Chondrocyte (in vitro differentiated cells): ENCODE measurements around the gene SMG6. TPM values are rescaled to one million over a fixed set of nuclear protein-coding genes. Genes with fewer than 3 reads are reported as not detected.

ENCODE experiments used
- DNase-seq: peaks from one replicate; pipeline ENCODE4 v3.0.0; 2021; ENCODE audit warnings: mixed read lengths, low spot score
- H3K27ac Mint-ChIP-seq: one replicate; pipeline ENCODE4 v1.8.0; 2021; ENCODE audit warnings: mild to moderate bottlenecking, moderate library complexity, mixed read lengths; ENCODE audit not compliant: unreplicated experiment
- H3K27me3 Mint-ChIP-seq: 2 replicates; pipeline ENCODE4 v1.8.0; 2021; ENCODE audit warnings: low read depth, mixed read lengths
- H3K36me3 Mint-ChIP-seq: 2 replicates; pipeline ENCODE4 v1.8.0; 2021; ENCODE audit warnings: low read depth, mixed read lengths
- H3K4me1 Mint-ChIP-seq: 2 replicates; pipeline ENCODE4 v1.8.0; 2021; ENCODE audit warnings: low read depth, mild to moderate bottlenecking, mixed read lengths
- H3K4me3 Mint-ChIP-seq: one replicate; pipeline ENCODE4 v1.8.0; 2021; ENCODE audit warnings: mild to moderate bottlenecking, moderate library complexity, mixed read lengths; ENCODE audit not compliant: unreplicated experiment
- H3K9me3 Mint-ChIP-seq: 2 replicates; pipeline ENCODE4 v1.8.0; 2021; ENCODE audit warnings: low read depth, mixed read lengths
- total RNA-seq: library from RNA; stranded (reverse); gene quantifications from 3 replicates; pipeline ENCODE4 v1.2.1, GENCODE V29; 2021
- TF ChIP-seq, protein P1 (sequence below): fragments of 200-600 bp; sonication (generic); IDR thresholded peaks from 2 replicates; pipeline ENCODE4 v1.5.0; 2021; ENCODE audit warnings: antibody characterized with exemption, mild to moderate bottlenecking, moderate library complexity

SMG6 gene
- total RNA-seq, 1 donor from 2014 or later = 33.6 TPM

DNA sequence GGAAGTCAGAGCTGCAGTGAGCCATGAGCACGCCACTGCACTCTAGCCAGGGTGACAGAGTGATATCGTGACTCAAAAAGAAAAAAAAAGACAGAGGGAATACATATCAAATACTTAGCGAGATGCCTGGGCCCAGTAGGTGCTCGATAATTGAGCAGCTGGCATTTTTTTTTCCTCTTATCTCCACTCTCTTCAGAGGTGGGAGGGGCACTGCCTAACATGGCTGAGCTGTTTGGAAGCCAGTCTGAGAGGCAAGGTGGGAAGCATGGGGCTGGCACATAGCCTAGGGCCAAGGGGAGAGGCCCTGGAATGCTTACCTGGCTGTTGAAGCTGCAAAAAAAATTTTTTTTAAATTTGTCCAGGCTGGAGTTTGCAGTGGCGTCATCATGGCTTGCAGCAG is 210.2 kb downstream of the SMG6 start:
- H3K4me3 Mint-ChIP-seq = no peak overlapping the region
- no peaks in the 10 kb centered on the region for H3K9me3 Mint-ChIP-seq
- peaks cover 1% of the 10 kb centered on the region for H3K36me3 Mint-ChIP-seq
- DNase-seq = no peak
- H3K4me1 Mint-ChIP-seq = peaks cover 48% of the 10 kb centered on the region
- TF ChIP-seq, protein P1, sequence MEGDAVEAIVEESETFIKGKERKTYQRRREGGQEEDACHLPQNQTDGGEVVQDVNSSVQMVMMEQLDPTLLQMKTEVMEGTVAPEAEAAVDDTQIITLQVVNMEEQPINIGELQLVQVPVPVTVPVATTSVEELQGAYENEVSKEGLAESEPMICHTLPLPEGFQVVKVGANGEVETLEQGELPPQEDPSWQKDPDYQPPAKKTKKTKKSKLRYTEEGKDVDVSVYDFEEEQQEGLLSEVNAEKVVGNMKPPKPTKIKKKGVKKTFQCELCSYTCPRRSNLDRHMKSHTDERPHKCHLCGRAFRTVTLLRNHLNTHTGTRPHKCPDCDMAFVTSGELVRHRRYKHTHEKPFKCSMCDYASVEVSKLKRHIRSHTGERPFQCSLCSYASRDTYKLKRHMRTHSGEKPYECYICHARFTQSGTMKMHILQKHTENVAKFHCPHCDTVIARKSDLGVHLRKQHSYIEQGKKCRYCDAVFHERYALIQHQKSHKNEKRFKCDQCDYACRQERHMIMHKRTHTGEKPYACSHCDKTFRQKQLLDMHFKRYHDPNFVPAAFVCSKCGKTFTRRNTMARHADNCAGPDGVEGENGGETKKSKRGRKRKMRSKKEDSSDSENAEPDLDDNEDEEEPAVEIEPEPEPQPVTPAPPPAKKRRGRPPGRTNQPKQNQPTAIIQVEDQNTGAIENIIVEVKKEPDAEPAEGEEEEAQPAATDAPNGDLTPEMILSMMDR = no peak
- no peaks in the 10 kb centered on the region for H3K27me3 Mint-ChIP-seq
- peak overlapping the region; percentile 38 for H3K27ac Mint-ChIP-seq

DNA sequence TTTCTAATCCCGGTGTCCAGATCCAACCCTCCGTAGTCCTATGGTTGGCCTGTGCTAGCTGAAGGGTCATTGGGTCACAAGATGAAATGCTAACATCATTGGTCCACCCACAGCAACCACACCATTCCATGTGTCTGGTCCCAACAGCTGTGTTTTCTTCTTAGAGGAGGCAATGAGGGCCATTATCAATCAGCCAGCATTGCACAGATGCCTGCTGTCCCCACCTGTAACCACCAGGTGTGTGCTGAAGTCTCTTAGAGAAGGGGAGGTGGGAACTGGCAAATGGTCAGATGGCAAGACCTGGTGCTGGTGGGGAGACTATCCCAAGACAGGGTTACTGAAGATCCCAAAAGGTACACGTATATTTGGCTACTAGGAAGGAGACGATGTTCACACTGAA is 211.3 kb downstream of the SMG6 start:
- Mint-ChIP-seq H3K36me3 (peaks cover 1% of the 10 kb centered on the region), H3K4me3 (no peak overlapping the region), H3K27ac (peak overlapping the region; percentile 45), H3K4me1 (peaks cover 53% of the 10 kb centered on the region), H3K9me3 (no peaks in the 10 kb centered on the region), H3K27me3 (no peaks in the 10 kb centered on the region)
- TF ChIP-seq, protein P1 = no peak
- DNase-seq = no peak

DNA sequence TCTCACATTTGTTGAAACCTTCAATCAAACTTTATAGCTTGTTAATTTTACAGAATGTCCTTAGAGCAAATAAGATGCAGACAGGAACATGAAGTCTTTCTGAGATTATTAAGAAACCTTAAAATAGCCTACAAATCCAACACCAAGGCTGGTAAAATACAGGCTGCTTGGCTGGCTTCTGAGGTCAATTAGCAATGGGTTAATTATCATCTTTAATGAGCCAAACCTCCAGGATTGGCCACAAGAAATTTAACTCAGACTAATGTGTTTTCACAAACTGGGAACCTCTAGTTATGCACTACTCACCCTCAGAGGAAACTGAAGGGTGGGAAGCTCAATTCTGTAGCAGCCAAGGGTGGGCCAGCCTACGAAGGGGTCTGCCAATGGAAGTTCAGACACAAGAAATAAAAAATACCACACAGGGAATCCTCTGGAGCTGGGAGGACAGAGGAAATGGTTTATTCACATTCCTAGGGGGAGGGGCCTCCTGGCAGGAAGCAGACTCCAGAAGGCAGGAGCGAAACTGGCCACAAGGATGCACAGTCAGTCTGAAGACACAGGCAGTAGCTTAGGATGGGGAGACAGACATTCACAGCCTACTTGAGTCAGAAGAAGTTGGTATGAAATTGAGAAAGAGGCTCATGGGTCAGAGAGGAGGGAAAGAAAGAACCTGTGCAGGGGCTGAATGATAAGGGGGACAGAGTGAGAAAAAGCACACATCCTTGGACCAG is 212.6 kb downstream of the SMG6 start:
- H3K36me3 Mint-ChIP-seq = peaks cover 3% of the 10 kb centered on the region
- TF ChIP-seq, protein P1 = peak; percentile 76
- DNase-seq = no peak
- H3K27me3 Mint-ChIP-seq = no peaks in the 10 kb centered on the region
- peak overlapping the region; percentile 70 for H3K27ac Mint-ChIP-seq
- H3K4me1 Mint-ChIP-seq = peaks cover 55% of the 10 kb centered on the region
- no peak overlapping the region for H3K4me3 Mint-ChIP-seq
- H3K9me3 Mint-ChIP-seq = no peaks in the 10 kb centered on the region

DNA sequence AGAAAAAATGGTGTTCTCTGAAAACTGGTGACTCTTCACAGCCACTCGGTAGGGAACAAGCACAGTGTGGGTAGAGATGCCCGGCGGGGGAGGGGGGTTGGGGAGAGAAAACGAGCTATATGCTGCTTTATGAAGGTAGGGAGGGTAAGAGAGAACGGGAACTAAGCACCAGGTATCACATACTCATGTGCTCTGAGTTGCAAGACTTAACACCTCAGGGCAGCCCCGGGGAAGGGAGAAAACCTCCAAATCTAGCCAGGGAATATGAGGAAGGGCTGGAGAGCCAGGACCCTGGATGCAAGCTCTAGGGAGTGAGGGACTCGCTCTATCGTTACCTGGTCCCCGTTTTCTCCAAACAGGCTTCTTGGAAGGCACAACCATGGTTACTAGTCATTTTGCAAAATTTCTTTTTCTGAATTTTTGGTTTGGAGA is 213.4 kb downstream of the SMG6 start:
- Mint-ChIP-seq H3K9me3 (no peaks in the 10 kb centered on the region), H3K4me1 (peaks cover 57% of the 10 kb centered on the region), H3K4me3 (no peak overlapping the region), H3K27ac (peak overlapping the region; percentile 36), H3K36me3 (peaks cover 5% of the 10 kb centered on the region), H3K27me3 (no peaks in the 10 kb centered on the region)
- TF ChIP-seq, protein P1 = no peak
- DNase-seq = no peak

DNA sequence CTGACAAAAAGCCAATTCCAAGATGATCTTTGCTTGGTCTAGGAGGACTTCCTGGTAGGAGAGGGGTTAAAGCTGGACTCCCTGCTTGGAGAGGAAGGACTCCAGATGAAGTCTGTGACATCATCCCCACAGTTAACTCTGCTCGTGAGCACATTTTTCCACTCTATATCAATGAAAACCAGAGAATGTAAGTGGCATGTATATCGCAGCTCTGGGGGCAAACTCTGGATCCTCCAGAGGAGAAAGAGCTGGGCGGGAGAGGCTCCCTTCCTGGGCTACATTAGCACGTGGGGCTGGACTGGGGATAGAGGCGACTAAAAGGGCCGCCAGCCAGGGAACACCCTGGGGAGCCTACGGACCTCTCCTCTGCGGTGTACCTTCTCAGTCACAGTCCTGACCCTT is 214.6 kb downstream of the SMG6 start:
- peaks cover 65% of the 10 kb centered on the region for H3K4me1 Mint-ChIP-seq
- H3K27ac Mint-ChIP-seq = peak overlapping the region; percentile 70
- H3K4me3 Mint-ChIP-seq = peak overlapping the region; percentile 52
- no peak for DNase-seq
- H3K36me3 Mint-ChIP-seq = peaks cover 5% of the 10 kb centered on the region
- no peaks in the 10 kb centered on the region for H3K9me3 Mint-ChIP-seq
- no peaks in the 10 kb centered on the region for H3K27me3 Mint-ChIP-seq
- TF ChIP-seq, protein P1 = no peak
